Measurements from ENCODE around the gene SERPINF2.
A peak's percentile ranks its signal among the peaks of the same experiment; 100 is the strongest.

DNA sequence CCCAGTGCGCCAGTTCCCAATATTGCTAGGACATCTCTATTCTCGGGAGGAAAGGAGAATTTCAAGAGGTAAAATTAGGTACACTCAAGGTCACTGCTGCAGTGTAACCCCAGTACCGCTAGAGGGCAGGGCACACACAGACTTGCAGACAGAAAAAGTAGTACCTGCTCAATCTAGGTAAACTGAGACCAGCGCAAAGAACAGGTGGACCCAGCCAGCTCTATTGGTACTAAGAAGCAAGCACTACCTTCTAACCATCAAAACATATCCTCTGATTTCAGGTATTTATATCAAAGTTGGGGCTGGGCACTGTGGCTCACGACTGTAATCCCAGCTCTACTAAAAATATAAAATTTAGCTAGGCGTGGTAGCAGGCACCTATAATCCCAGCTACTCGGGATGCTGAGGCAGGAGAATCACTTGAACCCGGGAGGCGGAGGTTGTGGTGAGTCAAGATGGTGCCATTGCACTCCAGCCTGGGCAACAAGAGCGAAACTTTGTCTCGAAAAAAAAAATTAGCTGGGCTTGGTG, 21.8 kb upstream of the SERPINF2 start:
- TF ChIP-seq POLR2A (IDR thresholded peaks at IDR 0.05): no peak
- TF ChIP-seq, protein P1, sequence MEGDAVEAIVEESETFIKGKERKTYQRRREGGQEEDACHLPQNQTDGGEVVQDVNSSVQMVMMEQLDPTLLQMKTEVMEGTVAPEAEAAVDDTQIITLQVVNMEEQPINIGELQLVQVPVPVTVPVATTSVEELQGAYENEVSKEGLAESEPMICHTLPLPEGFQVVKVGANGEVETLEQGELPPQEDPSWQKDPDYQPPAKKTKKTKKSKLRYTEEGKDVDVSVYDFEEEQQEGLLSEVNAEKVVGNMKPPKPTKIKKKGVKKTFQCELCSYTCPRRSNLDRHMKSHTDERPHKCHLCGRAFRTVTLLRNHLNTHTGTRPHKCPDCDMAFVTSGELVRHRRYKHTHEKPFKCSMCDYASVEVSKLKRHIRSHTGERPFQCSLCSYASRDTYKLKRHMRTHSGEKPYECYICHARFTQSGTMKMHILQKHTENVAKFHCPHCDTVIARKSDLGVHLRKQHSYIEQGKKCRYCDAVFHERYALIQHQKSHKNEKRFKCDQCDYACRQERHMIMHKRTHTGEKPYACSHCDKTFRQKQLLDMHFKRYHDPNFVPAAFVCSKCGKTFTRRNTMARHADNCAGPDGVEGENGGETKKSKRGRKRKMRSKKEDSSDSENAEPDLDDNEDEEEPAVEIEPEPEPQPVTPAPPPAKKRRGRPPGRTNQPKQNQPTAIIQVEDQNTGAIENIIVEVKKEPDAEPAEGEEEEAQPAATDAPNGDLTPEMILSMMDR (IDR thresholded peaks at IDR 0.05): peak; percentile 93 to 98 (median 95)

Measured in breast epithelium (tissue), 3 donors.